Stimulated activated CD8-positive, alpha-beta memory T cell treated with anti-CD3 and anti-CD28 coated beads, Interleukin-2, amount 100 ng/mL, for 48 hours (primary cell): ENCODE data around the gene TASOR.
A peak's percentile ranks its signal among the peaks of the same experiment; 100 is the strongest.
"Not testable (repeated sequence)": the region's sequence is repeated elsewhere in the genome, so short reads cannot be mapped to it uniquely, and the experiment has no call there.

Source experiments
- DNase-seq, 2 donors: peaks; one replicate each; pipeline ENCODE4 v3.0.0-alpha.2; 2020; ENCODE audit warnings: low read depth in 2 of 2

TASOR gene, protein sequence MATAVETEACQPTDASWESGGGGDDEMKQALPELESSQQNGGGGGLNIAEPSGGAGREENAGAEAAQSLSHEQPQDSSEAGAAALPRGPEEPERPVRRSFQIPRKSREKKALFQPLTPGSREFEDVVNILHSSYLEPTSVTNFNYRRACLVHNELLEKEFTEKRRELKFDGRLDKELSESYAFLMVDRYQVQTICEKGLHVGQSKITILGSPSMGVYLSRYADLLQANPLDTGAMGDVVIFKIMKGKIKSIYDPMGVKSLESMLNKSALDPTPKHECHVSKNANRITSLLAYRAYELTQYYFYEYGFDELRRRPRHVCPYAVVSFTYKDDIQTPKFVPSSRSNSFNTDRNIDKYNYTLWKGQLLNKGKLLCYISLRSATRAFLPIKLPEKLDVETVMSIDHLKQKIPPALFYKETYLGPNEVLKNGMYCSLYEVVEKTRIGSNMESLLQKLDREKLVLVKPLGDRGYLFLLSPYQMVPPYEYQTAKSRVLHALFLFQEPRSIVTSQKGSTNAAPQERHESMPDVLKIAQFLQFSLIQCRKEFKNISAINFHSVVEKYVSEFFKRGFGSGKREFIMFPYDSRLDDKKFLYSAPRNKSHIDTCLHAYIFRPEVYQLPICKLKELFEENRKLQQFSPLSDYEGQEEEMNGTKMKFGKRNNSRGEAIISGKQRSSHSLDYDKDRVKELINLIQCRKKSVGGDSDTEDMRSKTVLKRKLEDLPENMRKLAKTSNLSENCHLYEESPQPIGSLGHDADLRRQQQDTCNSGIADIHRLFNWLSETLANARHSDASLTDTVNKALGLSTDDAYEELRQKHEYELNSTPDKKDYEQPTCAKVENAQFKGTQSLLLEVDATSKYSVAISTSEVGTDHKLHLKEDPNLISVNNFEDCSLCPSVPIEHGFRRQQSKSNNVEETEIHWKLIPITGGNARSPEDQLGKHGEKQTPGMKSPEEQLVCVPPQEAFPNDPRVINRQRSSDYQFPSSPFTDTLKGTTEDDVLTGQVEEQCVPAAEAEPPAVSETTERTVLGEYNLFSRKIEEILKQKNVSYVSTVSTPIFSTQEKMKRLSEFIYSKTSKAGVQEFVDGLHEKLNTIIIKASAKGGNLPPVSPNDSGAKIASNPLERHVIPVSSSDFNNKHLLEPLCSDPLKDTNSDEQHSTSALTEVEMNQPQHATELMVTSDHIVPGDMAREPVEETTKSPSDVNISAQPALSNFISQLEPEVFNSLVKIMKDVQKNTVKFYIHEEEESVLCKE (N-terminal part only)

DNA sequence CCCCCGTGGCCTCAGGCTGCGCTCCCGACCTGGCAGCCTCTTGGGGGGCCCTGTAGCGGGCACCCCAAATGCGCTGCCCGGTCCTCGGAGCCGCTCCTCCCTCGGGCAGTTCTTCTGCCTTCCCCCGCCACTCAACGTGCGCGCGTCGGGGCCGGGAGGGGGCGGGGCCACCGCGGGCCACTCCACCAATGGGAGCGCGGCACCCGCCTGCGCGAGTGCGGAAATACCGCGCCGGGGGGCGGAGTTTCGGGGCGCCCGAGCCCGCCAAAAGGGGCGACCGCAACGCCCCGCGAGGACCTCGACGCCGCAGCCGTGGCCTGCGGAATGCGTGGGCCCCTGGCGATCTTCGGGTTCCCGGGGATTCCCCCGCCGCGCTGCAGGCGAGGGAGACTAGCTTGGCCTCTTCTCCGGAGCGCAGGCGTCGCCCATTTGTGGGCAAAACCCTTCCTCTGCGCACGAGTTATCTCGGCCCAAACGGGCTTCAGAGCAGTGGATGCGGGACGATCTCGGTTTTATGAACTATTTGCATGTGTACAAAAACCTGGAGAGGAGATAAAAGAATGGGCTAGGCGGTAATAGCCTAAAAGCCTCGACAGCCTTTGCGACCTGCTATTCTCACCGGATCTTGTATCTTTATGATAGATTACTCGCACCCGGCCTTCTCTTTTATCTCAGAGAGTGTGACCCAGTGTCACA, at the start of gene TASOR:
TSS of gene TASOR (minus strand) at position 144 of the 696 bp plus-strand sequence. CDS start 259 bp downstream, outside the sequence.
- DNase-seq, result peak; percentile 79 to 83

DNA sequence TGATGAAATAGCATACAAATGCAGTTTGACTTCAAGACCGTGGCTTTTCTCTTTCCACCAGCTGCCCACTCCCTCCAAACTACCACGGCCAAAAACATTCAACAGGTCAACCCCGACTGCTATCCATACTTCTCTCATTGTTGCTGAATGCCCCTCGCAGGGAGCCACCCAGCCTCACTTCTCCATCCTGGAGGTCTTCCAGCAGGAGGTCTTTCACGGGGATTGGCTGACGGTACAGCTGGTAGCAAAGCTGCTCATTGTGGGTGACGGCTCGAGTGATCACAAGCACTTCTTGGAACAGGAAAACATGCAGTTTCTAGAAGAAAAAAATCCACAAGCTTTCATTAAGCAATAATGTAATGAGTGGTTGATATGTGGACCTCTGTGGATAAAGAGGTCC, 49.0 kb upstream of the TASOR start:
- no peak for DNase-seq

- peak; percentile 31 to 49 for DNase-seq
Measured at GRCh38 chr3:56725175-56725574, 42.1 kb upstream of the TASOR start.

GRCh38 chr3:56724676-56725075, 41.6 kb upstream of the TASOR start:
- DNase-seq, result no peak

DNA sequence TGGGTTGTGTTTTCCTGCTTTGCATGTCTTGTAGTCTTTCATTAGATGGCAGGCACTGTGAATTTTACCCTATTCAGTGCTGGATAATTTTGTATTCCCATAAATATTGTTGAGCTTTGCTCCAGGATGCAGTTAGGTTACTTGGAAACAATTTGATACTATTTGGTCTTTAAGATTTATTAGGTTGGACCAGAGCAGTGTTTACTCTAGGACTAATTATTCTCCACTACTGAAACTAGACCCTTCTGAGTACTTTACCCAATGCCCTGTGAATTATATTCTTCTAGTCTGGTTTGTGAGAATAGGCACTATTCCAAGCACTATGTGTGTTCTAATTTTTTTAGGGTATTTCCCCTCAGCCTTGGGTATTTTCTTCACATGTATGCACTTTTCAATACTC, 37.8 kb upstream of the TASOR start:
- no peak for DNase-seq

DNA sequence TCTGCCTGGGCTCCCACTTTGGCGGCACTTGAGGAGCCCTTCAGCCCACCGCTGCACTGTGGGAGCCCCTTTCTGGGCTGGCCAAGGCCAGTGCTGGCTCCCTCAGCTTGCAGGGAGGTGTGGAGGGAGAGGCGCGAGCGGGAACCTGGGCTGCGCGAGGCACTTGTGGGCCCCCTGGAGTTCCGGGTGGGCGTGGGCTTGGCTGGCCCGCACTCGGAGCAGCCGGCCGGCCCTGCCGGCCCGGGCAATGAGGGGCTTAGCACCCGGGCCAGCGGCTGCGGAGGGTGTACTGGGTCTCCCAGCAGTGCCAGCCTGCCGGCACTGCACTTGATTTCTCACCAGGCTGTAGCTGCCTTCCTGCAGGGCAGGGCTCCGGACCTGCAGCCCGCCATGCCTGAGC, 35.7 kb upstream of the TASOR start:
- DNase-seq, result not testable (repeated sequence)

- no peak for DNase-seq
Measured at GRCh38 chr3:56711344-56711743, 28.3 kb upstream of the TASOR start.

- not testable (repeated sequence) for DNase-seq
Measured at GRCh38 chr3:56707412-56707811, 24.3 kb upstream of the TASOR start.

DNA sequence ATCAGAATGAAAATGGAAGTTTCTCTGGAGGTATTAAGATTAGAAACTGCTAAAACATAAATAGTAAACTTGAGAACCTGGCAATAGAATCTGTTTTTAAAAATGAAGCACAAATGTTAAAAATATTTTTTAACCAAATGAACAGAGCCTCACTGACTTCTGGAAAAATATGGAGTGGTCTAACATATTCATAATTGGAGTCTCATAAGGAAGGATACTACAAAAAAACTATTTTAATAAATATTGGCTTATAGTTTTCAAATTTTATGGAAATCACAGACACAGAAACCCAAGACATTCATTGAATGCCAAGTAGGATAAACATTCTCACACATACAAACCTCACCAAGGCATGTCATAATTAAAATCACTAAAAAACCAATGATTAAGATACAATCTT, 23.6 kb upstream of the TASOR start:
- DNase-seq, result no peak

DNA sequence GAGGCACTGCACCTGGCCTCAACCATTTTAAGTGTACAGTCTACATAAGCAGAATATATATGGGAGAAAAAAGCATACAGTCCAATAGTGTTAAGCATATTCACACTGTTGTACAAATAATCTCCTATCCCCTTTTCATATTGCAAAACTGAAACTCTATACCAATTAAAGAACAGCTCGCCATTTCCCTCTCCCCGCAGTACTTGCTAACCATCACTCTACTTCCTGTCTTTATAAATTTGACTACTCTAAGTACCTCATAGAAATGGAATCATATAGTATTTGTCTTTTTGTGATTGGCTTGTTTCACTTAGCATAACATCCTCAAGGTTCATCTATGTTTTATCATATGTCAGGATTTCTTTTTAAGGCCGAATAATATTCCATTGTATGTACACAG, 21.6 kb upstream of the TASOR start:
- no peak for DNase-seq

DNA sequence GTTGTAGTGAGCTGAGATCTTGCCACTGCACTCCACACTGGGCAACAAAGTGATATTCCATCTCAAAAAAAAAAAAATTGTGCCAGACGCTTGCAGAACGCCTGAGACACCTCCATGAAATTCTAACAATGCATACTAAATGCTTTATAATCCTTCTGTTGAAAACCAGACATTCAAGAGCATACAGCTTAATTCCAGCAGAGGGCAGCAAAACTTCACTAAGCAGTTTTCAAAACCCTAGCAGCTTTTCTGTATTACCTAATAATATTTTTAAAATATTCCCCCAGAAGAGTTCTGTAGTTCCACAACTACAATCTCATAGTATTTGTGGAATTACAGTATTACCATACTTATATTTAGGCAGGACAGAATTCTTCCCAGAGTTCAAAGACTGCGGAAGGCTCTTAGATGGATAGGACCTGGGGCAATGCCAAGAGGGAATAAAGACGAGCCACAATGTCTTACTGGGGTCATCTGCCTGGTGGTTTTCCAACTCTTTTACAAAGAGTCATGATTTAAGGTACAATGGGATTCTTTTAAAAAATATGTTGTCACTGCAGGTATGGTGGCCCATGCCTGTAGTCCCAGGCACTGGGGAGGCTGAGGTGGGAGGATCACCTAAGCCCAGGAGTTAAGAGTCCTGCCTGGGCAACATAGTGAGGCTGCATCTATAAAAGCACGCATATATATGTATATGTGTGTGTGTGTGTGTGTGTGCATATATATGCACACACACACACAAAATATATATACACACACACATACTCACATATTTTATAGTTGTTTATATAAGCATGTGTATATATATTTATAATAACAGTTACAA, 19.6 kb upstream of the TASOR start:
- no peak for DNase-seq

DNA sequence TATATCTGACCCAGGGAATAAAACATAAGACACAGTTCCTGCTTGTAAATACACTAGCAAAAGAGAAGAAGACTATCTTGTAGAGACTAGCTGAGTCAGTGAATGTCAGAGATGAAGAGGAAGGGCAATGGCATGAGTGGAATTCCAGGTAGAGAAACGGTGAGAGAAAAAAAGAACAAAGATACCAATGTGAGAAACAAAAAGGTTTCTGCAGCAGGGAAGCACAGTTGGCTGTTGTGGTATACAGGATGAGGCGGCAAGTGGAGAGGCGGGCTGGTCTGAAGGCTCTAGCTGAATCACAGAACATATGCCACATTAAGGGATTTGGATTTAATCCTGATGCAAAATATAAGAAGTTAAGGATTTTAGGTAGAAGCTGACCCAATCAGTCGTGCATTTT, 17.1 kb upstream of the TASOR start:
- no peak for DNase-seq

DNA sequence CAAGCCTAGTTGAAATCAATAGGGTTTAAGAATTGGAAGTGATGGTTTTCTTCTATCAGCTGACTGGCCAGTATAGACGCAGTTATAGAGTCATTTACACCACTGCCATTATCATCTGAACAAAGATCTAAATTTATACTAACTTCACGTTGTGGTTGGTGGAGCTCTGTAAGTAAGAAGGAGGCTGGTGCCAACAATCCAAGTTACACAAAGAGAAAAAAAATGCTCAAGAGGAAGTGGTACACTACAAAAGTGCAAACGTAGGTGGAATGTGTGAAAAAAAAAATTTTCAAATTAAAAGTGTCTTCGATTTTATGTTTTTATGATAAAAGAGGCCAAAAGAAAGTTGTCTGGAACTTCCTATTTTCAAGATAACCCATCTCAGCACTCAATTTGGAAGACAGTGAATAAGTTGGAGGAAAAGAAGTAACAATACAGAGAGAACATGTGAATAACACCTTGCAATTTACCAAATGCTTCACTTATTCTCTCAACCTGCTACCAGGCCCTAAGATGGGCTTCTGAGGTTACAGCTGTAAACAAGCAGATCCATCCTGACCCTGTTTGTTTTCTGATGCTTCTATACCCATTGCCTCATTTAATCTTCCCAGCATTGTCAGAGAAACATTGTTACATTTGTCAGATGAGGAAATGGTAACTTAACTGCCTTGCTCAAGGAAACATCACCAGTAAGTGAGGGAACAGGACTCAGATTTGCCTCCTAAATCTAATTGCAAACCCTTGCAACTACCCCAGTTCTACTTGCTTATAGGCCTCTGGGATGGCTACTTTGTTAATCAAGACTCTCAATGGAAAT, 12.0 kb upstream of the TASOR start:
- DNase-seq, result no peak

DNA sequence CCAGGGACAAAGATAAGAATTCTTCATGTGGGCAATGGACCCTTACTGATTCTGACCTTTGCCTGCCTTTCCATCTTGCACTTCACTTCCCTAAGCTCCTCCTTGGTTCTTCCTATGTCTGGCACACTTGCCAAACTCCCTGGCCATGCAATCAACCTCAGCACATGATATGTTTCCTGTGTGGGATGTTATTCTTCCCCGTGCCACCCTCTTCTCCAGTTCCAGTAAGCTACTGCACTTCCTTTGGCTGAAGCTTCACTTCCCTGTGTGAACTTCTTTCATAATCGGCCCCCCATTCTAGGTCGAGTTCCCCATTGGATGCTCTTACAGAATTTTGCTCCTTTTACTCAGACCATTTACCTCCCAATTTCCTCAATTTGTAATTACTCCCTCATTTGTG, 10.7 kb upstream of the TASOR start:
- no peak for DNase-seq

DNA sequence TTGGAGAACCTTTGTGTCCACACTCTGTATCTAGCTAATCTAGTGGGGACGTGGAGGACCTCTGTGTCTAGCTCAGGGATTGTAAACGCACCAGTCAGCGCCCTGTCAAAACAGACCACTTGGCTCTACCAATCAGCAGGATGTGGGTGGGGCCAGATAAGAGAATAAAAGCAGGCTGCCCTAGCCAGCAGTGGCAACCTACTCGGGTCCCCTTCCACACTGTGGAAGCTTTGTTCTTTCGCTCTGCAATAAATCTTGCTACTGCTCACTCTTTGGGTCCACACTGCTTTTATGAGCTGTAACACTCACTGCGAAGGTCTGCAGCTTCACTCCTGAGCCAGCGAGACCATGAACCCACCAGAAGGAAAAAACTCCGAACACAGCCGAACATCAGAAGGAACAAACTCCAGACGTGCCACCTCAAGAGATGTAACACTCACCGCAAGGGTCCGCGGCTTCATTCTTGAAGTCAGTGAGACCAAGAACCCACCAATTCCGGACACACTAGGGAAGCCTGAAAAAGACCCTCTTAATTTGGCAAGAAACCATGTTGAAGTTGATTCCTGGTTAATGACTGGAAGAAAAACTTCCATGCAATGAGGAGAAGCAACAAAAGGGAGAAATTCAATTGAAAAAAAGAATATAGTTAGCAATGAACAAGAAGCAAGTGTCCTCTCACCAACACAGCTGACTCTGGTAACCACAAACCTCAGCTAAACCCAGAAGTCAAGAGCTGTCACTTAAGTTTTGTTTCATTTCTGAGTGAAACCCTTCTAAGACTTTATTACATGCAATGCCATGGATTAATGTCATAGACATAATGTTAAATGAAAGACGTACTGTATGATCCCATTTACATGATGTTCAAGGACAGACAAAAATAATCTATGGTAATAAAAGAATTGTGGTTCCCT, 9.7 kb upstream of the TASOR start:
- DNase-seq, result not testable (repeated sequence)

- not testable (repeated sequence) for DNase-seq
Measured at GRCh38 chr3:56692001-56692365, 8.9 kb upstream of the TASOR start.

- DNase-seq, result no peak
Measured at GRCh38 chr3:56691165-56692000, 8.3 kb upstream of the TASOR start.

GRCh38 chr3:56689303-56689702, 6.2 kb upstream of the TASOR start:
- DNase-seq, result no peak
